ENCODE measurements around the gene COL4A2. TPM values are rescaled to one million over a fixed set of nuclear protein-coding genes. Genes with fewer than 3 reads are reported as not detected.

The COL4A2 gene
- total and polyA plus RNA-seq, 2 donors (not counting 1 experiment from before 2014, with no cell fraction given) = 0.17 TPM; not detected in 1

- no peak for DNase-seq
- Histone ChIP-seq H3K36me3 (replicated peaks in 1 of 2; ENCODE audit: control extremely low read depth in 1 of 2, control insufficient read depth in 1 of 2, extremely low read depth in 1 of 2, insufficient read depth in 2 of 2, low read length in 1 of 2) (no peaks in the 10 kb centered on the region), H3K4me3 (ENCODE audit: control extremely low read depth in 1 of 5, extremely low read depth in 1 of 5, insufficient read depth in 1 of 5, low read depth in 2 of 5, low read length in 4 of 5) (no peak overlapping the region), H3K4me1 (ENCODE audit: control insufficient read depth in 2 of 2, insufficient read depth in 2 of 2, low read length in 2 of 2) (no peaks in the 10 kb centered on the region), H2AFZ (ENCODE audit: insufficient read depth, low read depth, low read length, poor library complexity, severe bottlenecking) (no peak overlapping the region), H3K79me2 (ENCODE audit: control insufficient read depth, insufficient read depth, low read length) (no peaks in the 10 kb centered on the region), H4K20me1 (ENCODE audit: control insufficient read depth, insufficient read depth, low read length, poor library complexity, severe bottlenecking) (no peaks in the 10 kb centered on the region), H3K27ac (ENCODE audit: low read length in 2 of 2) (no peak overlapping the region), H3K4me2 (replicated peaks; ENCODE audit: low read depth, low read length, poor library complexity, severe bottlenecking) (no peak overlapping the region), H3K27me3 (replicated peaks in 1 of 4; ENCODE audit: control extremely low read depth in 1 of 4, control insufficient read depth in 3 of 4, insufficient read depth in 4 of 4, low read length in 3 of 4) (peaks cover 0 to 33% (median 27%) of the 10 kb centered on the region in 4 experiments), H3K9me3 (ENCODE audit: control extremely low read depth in 1 of 3, control insufficient read depth in 2 of 3, insufficient read depth in 1 of 3, low read length in 2 of 3) (no peaks in the 10 kb centered on the region), H3K9ac (ENCODE audit: low read length) (no peak overlapping the region)
- TF ChIP-seq CTCF (IDR thresholded peaks at IDR 0.05) = no peak
- TF ChIP-seq EZH2 (IDR thresholded peaks at IDR 0.05; ENCODE audit: borderline replicate concordance, insufficient read depth, low read depth, low read length, poor library complexity, severe bottlenecking) = no peak
- H3K27me3 Mint-ChIP-seq = peaks cover 61% of the 10 kb centered on the region
- H3K4me3 Mint-ChIP-seq = no peak overlapping the region
- intact Hi-C loops (cut with micrococcal nuclease) = no loop called here
- ChIA-PET POLR2A (no interaction called here), CTCF (interaction anchor here (1.3 kb wide), 1 partner anchor 10 kb away, joined by 3 read pairs; no protein-coding TSS in a partner anchor)
- no peak overlapping the region for H3K27ac Mint-ChIP-seq
- ATAC-seq (ENCODE audit: low read depth) = no peak
- 83% methylated on average over 1 of the region's 4 CpGs for WGBS (ENCODE audit: insufficient coverage)
- H3K9me3 Mint-ChIP-seq (ENCODE audit: insufficient read depth) = no peaks in the 10 kb centered on the region
- no peaks in the 10 kb centered on the region for H3K4me1 Mint-ChIP-seq
Measured at GRCh38 chr13:110421061-110421460, 114.0 kb downstream of the COL4A2 start.

GRCh38 chr13:110421696-110422385, 114.8 kb downstream of the COL4A2 start:
- peaks cover 0 to 33% (median 27%) of the 10 kb centered on the region in 4 experiments for H3K27me3 ChIP-seq (replicated peaks in 1 of 4; ENCODE audit: control extremely low read depth in 1 of 4, control insufficient read depth in 3 of 4, insufficient read depth in 4 of 4, low read length in 3 of 4)

More at GRCh38 chr13:110421696-110422385, 114.8 kb downstream of the COL4A2 start:
- ATAC-seq (ENCODE audit: low read depth) (no peak), DNase-seq (no peak)
- CTCF ChIA-PET = interaction anchor here (1.3 kb wide), 1 partner anchor 10 kb away, joined by 3 read pairs; no protein-coding TSS in a partner anchor
- H3K9ac ChIP-seq (ENCODE audit: low read length) = no peak overlapping the region
- intact Hi-C loops (cut with micrococcal nuclease) = no loop called here
- Mint-ChIP-seq H3K9me3 (ENCODE audit: insufficient read depth) (no peaks in the 10 kb centered on the region), H3K4me3 (no peak overlapping the region), H3K27ac (no peak overlapping the region), H3K4me1 (no peaks in the 10 kb centered on the region), H3K27me3 (peaks cover 66% of the 10 kb centered on the region)
- no peak for TF ChIP-seq CTCF (IDR thresholded peaks at IDR 0.05)
- TF ChIP-seq EZH2 (IDR thresholded peaks at IDR 0.05; ENCODE audit: borderline replicate concordance, insufficient read depth, low read depth, low read length, poor library complexity, severe bottlenecking) = no peak
- H3K4me3 ChIP-seq (ENCODE audit: control extremely low read depth in 1 of 5, extremely low read depth in 1 of 5, insufficient read depth in 1 of 5, low read depth in 2 of 5, low read length in 4 of 5) = no peak overlapping the region
- no peaks in the 10 kb centered on the region for H3K79me2 ChIP-seq (ENCODE audit: control insufficient read depth, insufficient read depth, low read length)
- no peak overlapping the region for H3K27ac ChIP-seq (ENCODE audit: low read length in 2 of 2)
- POLR2A ChIA-PET = no interaction called here
- no peaks in the 10 kb centered on the region for H3K36me3 ChIP-seq (replicated peaks in 1 of 2; ENCODE audit: control extremely low read depth in 1 of 2, control insufficient read depth in 1 of 2, extremely low read depth in 1 of 2, insufficient read depth in 2 of 2, low read length in 1 of 2)
- H4K20me1 ChIP-seq (ENCODE audit: control insufficient read depth, insufficient read depth, low read length, poor library complexity, severe bottlenecking) = no peaks in the 10 kb centered on the region
- H3K9me3 ChIP-seq (ENCODE audit: control extremely low read depth in 1 of 3, control insufficient read depth in 2 of 3, insufficient read depth in 1 of 3, low read length in 2 of 3) = no peaks in the 10 kb centered on the region
- no peaks in the 10 kb centered on the region for H3K4me1 ChIP-seq (ENCODE audit: control insufficient read depth in 2 of 2, insufficient read depth in 2 of 2, low read length in 2 of 2)
- WGBS (ENCODE audit: insufficient coverage) = no CpG with 5 or more reads among the region's 11 CpGs
- H2AFZ ChIP-seq (ENCODE audit: insufficient read depth, low read depth, low read length, poor library complexity, severe bottlenecking) = no peak overlapping the region
- no peak overlapping the region for H3K4me2 ChIP-seq (replicated peaks; ENCODE audit: low read depth, low read length, poor library complexity, severe bottlenecking)

Data from B cell (primary cell).